Keratinocyte (primary cell): ENCODE data around the gene ZSCAN30. TPM values are rescaled to one million over a fixed set of nuclear protein-coding genes. Genes with fewer than 3 reads are reported as not detected.
A peak's percentile ranks its signal among the peaks of the same experiment; 100 is the strongest.

Experiments
- DNase-seq: peaks from one replicate; pipeline ENCODE4 v3.0.0-alpha.2; 2011; ENCODE audit warnings: low read depth, missing footprints, low spot score
- FAIRE-seq: peaks from 2 replicates; lab custom pipeline; 2011; peaks lifted over from hg19 to GRCh38; lab: Jason Lieb, UNC
- H2AFZ ChIP-seq: 2 replicates; pipeline ENCODE4 v1.6.0; 2012; ENCODE audit warnings: low read length, control low read depth, inconsistent platforms; ENCODE audit not compliant: control insufficient read depth
- H3K27ac ChIP-seq: 2 replicates; pipeline ENCODE4 v1.5.1; 2011; ENCODE audit warnings: low read length; ENCODE audit not compliant: control insufficient read depth, insufficient read depth
- H3K27me3 ChIP-seq: 3 replicates; pipeline ENCODE4 v1.6.0; 2011; ENCODE audit warnings: low read length; ENCODE audit not compliant: control insufficient read depth, insufficient read depth; ENCODE audit errors: extremely low read depth
- H3K36me3 ChIP-seq, 2 experiments: 2 replicates in 1 of 2; 3 replicates in 1 of 2; pipeline ENCODE4 v1.5.1; 2011; ENCODE audit warnings: low read length in 2 of 2, mild to moderate bottlenecking in 1 of 2; ENCODE audit not compliant: control insufficient read depth in 2 of 2, insufficient read depth in 2 of 2; ENCODE audit errors: extremely low read depth in 1 of 2
- H3K4me1 ChIP-seq: 3 replicates; pipeline ENCODE4 v1.5.1; 2011; ENCODE audit warnings: low read length; ENCODE audit not compliant: control insufficient read depth, insufficient read depth; ENCODE audit errors: extremely low read depth
- H3K4me2 ChIP-seq: 3 replicates; pipeline ENCODE4 v1.6.0; 2011; ENCODE audit warnings: low read depth, low read length; ENCODE audit not compliant: control insufficient read depth, insufficient read depth; ENCODE audit errors: extremely low read depth
- H3K4me3 ChIP-seq, 3 experiments: fragments of 200-600 bp in 1 of 3; sonication (generic) in 1 of 3; 2 replicates in 2 of 3; 3 replicates in 1 of 3; pipeline ENCODE4 v1.5.1; 2011 to 2016; ENCODE audit warnings: low read length in 3 of 3, mild to moderate bottlenecking in 3 of 3, control low read depth in 2 of 3, inconsistent platforms in 1 of 3, low read depth in 1 of 3, mixed read lengths in 1 of 3, mixed run types in 1 of 3, moderate library complexity in 1 of 3; ENCODE audit not compliant: control insufficient read depth in 2 of 3, insufficient read depth in 2 of 3; ENCODE audit errors: extremely low read depth in 1 of 3
- H3K79me2 ChIP-seq: 2 replicates; pipeline ENCODE4 v1.6.0; 2012; ENCODE audit warnings: low read length; ENCODE audit not compliant: control insufficient read depth, insufficient read depth
- H3K9ac ChIP-seq: 3 replicates; pipeline ENCODE4 v1.6.0; 2011; ENCODE audit warnings: low read length; ENCODE audit not compliant: control insufficient read depth, insufficient read depth; ENCODE audit errors: extremely low read depth
- H3K9me1 ChIP-seq: 3 replicates; pipeline ENCODE4 v1.6.0; 2011; ENCODE audit warnings: low read length; ENCODE audit not compliant: control insufficient read depth, insufficient read depth; ENCODE audit errors: extremely low read depth
- H3K9me3 ChIP-seq: 2 replicates; pipeline ENCODE4 v1.5.1; 2012; ENCODE audit warnings: low read depth, low read length; ENCODE audit not compliant: control insufficient read depth
- H4K20me1 ChIP-seq: 3 replicates; pipeline ENCODE4 v1.6.0; 2011; ENCODE audit warnings: low read length; ENCODE audit not compliant: control insufficient read depth, insufficient read depth; ENCODE audit errors: extremely low read depth
- CTCF ChIP-seq, 3 experiments: IDR thresholded peaks in 1 of 3; conservative IDR thresholded peaks in 1 of 3; optimal IDR thresholded peaks in 1 of 3; 2 replicates in 2 of 3; 3 replicates in 1 of 3; pipeline versions ENCODE3 to v1.5.1; 2011; ENCODE audit warnings: low read length in 3 of 3, mild to moderate bottlenecking in 3 of 3, moderate library complexity in 2 of 3, control low read depth in 1 of 3, inconsistent platforms in 1 of 3; ENCODE audit not compliant: insufficient read depth in 2 of 3; ENCODE audit errors: extremely low read depth in 1 of 3
- EZH2 ChIP-seq: IDR thresholded peaks from one replicate; pipeline ENCODE4 v1.6.1; 2012; ENCODE audit warnings: inconsistent platforms, mild to moderate bottlenecking, low read length, moderate library complexity
- dilution Hi-C: fragments of 300-500 bp; cut with MboI; formaldehyde crosslinking; loops from one replicate; pipeline ENCODE4 v1.7.0; 2020; ENCODE audit warnings: low sequenced_read_pairs; ENCODE audit not compliant: extremely low pct_ligation_motif_present
- polyA plus RNA-seq, 5 experiments: library from polyadenylated mRNA; depleted of rRNA in 3 of 5; stranded (reverse) in 3 of 5; stranded (forward) in 1 of 5; unstranded in 1 of 5; fragments of >200 nt; gene quantifications; 1 replicate in 1 of 5; 2 replicates in 3 of 5; 3 replicates in 1 of 5; pipeline versions ENCODE4 v1.2.1 to v1.2.3, GENCODE V29; 2011 to 2012; ENCODE audit warnings: missing spikeins in 2 of 5, low read depth in 1 of 5, low replicate concordance in 1 of 5

ZSCAN30 gene
- polyA plus RNA-seq, 1 donor (not counting 4 experiments of a cell fraction or from before 2014, with no cell fraction given), result 13.6 TPM

GRCh38 chr18:35239314-35239713 lies 50.7 kb downstream of the ZSCAN30 start:
- Histone ChIP-seq H3K9me1 (no peaks in the 10 kb centered on the region), H3K4me2 (no peak overlapping the region), H3K27ac (no peak overlapping the region), H3K4me1 (peaks cover 4% of the 10 kb centered on the region), H3K79me2 (peaks cover 7% of the 10 kb centered on the region), H3K9me3 (peaks cover 12% of the 10 kb centered on the region), H3K36me3 (peaks cover 14 to 21% of the 10 kb centered on the region in 2 experiments), H3K9ac (no peak overlapping the region), H3K4me3 (no peak overlapping the region), H2AFZ (peak overlapping the region; percentile 4), H4K20me1 (no peaks in the 10 kb centered on the region), H3K27me3 (no peaks in the 10 kb centered on the region)
- TF ChIP-seq EZH2, result no peak
- no peak for TF ChIP-seq CTCF (optimal IDR thresholded peaks at IDR 0.05 in 1 of 3, IDR thresholded peaks at IDR 0.05 in 1 of 3, conservative IDR thresholded peaks at IDR 0.05 in 1 of 3; ENCODE audit: extremely low read depth in 1 of 3, insufficient read depth in 2 of 3, low read length in 3 of 3)
- dilution Hi-C loops, result no loop called here
- DNase-seq (no peak), FAIRE-seq (no peak)

- no peaks in the 10 kb centered on the region for H3K9me1 ChIP-seq
- no peaks in the 10 kb centered on the region for H3K27me3 ChIP-seq
- no peak overlapping the region for H3K4me3 ChIP-seq
- H3K4me1 ChIP-seq, result peaks cover 4% of the 10 kb centered on the region
- FAIRE-seq, result no peak
- no peaks in the 10 kb centered on the region for H4K20me1 ChIP-seq
- TF ChIP-seq CTCF (optimal IDR thresholded peaks at IDR 0.05 in 1 of 3, IDR thresholded peaks at IDR 0.05 in 1 of 3, conservative IDR thresholded peaks at IDR 0.05 in 1 of 3; ENCODE audit: extremely low read depth in 1 of 3, insufficient read depth in 2 of 3, low read length in 3 of 3) (no peak), EZH2 (no peak)
- H3K79me2 ChIP-seq, result peaks cover 5% of the 10 kb centered on the region
- H3K9me3 ChIP-seq, result no peaks in the 10 kb centered on the region
- no peak for DNase-seq
- dilution Hi-C loops, result no loop called here
- H3K4me2 ChIP-seq, result no peak overlapping the region
- no peak overlapping the region for H2AFZ ChIP-seq
- no peaks in the 10 kb centered on the region for H3K36me3 ChIP-seq
- H3K27ac ChIP-seq, result no peak overlapping the region
- H3K9ac ChIP-seq, result no peak overlapping the region
Measured at GRCh38 chr18:35236571-35237363, 53.3 kb downstream of the ZSCAN30 start.
